ENCODE results near the gene RRM1.

The RRM1 gene

DNA sequence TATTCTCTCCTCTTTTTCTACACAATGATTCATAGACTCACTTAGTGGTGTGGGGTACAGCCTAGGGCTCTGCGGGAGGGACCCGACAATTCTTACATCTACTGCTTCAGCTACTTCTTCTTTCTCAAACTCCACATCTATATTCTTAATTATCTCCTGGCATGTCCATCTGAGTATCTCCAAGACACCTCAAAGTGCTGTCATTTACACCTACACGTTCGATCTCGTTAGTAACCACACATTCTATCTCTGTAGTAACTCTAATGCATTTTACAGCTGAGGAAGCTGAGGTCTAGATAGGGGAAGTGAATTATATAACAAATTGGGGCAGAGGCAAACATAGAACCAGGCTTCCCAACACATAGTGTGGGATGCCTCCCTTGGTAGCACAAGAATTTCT, 27.7 kb upstream of the RRM1 start:
- TF ChIP-seq, protein P1, sequence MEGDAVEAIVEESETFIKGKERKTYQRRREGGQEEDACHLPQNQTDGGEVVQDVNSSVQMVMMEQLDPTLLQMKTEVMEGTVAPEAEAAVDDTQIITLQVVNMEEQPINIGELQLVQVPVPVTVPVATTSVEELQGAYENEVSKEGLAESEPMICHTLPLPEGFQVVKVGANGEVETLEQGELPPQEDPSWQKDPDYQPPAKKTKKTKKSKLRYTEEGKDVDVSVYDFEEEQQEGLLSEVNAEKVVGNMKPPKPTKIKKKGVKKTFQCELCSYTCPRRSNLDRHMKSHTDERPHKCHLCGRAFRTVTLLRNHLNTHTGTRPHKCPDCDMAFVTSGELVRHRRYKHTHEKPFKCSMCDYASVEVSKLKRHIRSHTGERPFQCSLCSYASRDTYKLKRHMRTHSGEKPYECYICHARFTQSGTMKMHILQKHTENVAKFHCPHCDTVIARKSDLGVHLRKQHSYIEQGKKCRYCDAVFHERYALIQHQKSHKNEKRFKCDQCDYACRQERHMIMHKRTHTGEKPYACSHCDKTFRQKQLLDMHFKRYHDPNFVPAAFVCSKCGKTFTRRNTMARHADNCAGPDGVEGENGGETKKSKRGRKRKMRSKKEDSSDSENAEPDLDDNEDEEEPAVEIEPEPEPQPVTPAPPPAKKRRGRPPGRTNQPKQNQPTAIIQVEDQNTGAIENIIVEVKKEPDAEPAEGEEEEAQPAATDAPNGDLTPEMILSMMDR (IDR thresholded peaks at IDR 0.05) = no peak
- H3K27ac ChIP-seq = no peak overlapping the region

DNA sequence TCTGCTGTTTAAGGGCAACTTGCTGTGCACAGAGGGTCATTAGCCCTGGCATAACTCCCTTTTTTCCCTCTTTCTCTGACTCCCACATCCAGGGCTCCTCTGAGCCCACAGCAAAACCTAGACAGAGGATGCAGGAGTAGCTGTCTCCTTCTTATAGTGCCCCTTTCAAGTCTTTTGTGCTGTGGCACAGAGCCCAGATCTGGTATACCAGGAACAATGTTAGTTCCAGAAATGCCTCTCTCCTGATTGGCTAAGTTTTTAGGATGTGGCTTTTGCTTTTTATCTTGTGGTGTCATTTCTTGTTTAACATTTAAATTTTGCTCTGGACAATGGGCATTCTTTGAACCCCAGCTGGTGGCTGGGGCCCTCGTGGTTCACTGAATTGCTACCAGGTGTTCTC, 25.6 kb upstream of the RRM1 start:
- no peak for TF ChIP-seq ZFX (IDR thresholded peaks at IDR 0.05; ENCODE audit: borderline replicate concordance)
- TF ChIP-seq, protein P1 (IDR thresholded peaks at IDR 0.05) = no peak
- no peak overlapping the region for H3K27ac ChIP-seq

DNA sequence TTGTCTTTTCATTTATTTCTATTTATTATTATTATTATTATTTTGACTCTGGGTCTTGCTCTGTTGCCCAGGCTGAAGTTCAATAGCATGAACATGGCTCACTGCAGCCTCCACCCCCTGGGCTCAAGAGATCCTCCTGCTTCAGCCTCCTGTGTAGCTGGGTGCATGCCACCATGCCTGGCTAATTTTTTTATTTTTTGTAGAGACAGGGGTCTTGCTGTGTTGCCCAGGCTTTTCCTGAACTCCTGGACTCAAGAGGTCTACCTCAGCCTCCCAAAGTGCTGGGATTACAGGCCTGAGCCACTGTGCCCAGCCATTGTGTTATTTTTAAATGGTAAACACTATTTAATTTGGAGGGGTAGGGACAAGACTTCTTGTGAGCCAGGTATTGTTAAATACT, 23.3 kb upstream of the RRM1 start:
- TF ChIP-seq ZFX (IDR thresholded peaks at IDR 0.05; ENCODE audit: borderline replicate concordance) = no peak
- TF ChIP-seq, protein P1 (IDR thresholded peaks at IDR 0.05) = no peak

GRCh38 chr11:4071914-4072313, 22.7 kb upstream of the RRM1 start:
- H3K27ac ChIP-seq = no peak overlapping the region
- no peak for TF ChIP-seq ZFX (IDR thresholded peaks at IDR 0.05; ENCODE audit: borderline replicate concordance)

More for the DNA sequence above, 23.3 kb upstream of the RRM1 start:
- no peak overlapping the region for H3K27ac ChIP-seq

- no peak for TF ChIP-seq ZFX (IDR thresholded peaks at IDR 0.05; ENCODE audit: borderline replicate concordance)
- TF ChIP-seq, protein P1 (IDR thresholded peaks at IDR 0.05) = peak; percentile 82
- no peak overlapping the region for H3K27ac ChIP-seq
Measured at GRCh38 chr11:4072668-4073285, 21.8 kb upstream of the RRM1 start.

DNA sequence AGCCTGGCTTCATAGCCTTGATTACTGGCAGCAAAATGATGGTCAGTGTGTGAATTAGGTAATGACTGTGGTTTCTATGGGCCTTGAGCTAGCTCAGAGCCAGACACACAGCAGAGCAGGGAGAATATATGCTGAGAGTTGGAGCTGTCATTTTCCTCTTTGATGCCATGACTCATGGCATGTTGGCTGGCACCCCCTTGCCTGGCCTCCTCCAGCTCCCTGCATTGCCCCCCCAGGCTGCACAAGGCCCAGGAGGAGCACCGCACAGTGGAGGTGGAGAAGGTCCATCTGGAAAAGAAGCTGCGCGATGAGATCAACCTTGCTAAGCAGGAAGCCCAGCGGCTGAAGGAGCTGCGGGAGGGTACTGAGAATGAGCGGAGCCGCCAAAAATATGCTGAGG, 20.3 kb upstream of the RRM1 start:
- TF ChIP-seq, protein P1 (IDR thresholded peaks at IDR 0.05) = no peak
- TF ChIP-seq ZFX (IDR thresholded peaks at IDR 0.05; ENCODE audit: borderline replicate concordance) = no peak
- no peak overlapping the region for H3K27ac ChIP-seq

DNA sequence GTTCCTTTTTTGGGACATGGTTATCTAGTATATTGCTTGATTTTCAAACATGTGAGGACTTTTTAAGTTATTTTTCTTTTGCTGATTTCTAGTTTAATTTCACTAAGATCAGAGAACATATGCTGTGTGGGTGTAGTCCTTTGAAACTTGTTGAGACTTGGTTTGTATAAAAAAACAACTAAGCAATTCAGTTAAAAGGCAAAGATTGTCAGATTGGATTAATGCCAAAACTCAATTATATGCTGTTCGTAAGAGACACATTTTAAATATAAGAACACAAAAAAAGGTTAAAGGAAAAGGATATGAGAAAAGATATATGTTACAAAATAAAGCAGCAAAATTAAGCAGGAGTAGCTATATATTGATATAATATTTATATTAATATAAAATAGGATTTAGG, 17.8 kb upstream of the RRM1 start:
- H3K27ac ChIP-seq = no peak overlapping the region
- TF ChIP-seq, protein P1 (IDR thresholded peaks at IDR 0.05) = no peak
- TF ChIP-seq ZFX (IDR thresholded peaks at IDR 0.05; ENCODE audit: borderline replicate concordance) = no peak

- no peak overlapping the region for H3K27ac ChIP-seq
- TF ChIP-seq, protein P1 (IDR thresholded peaks at IDR 0.05) = no peak
- TF ChIP-seq ZFX (IDR thresholded peaks at IDR 0.05; ENCODE audit: borderline replicate concordance) = no peak
Measured at GRCh38 chr11:4083198-4083597, 11.4 kb upstream of the RRM1 start.
